ENCODE data around the gene KCNG3. TPM values are rescaled to one million over a fixed set of nuclear protein-coding genes. Genes with fewer than 3 reads are reported as not detected.

The KCNG3 gene
- total and polyA plus RNA-seq, 8 donors = 0.23 to 0.83 (median 0.74) TPM

GRCh38 chr2:42492691-42493467 lies 903 bp downstream of the KCNG3 start:
- Histone ChIP-seq H3K4me3 (peak overlapping the region; percentile 36 to 65 (median 50)), H3K27ac (no peak overlapping the region), H3K4me1 (no peaks in the 10 kb centered on the region), H3K27me3 (peaks cover 0 to 5% (median 0%) of the 10 kb centered on the region in 4 donors), H3K36me3 (no peaks in the 10 kb centered on the region), H3K9me3 (no peaks in the 10 kb centered on the region)
- TF ChIP-seq CTCF (IDR thresholded peaks at IDR 0.05) = no peak
- FAIRE-seq (no peak), DNase-seq (peak in 4 of 6 donors; percentile 6 to 71 (median 53)), ATAC-seq (peak in 2 of 4 donors; percentile 7 to 18)
- 18 to 25% methylated on average over 97 to 111 of the region's 111 CpGs for WGBS, 2 donors
- intact Hi-C loops (cut with DNase I) = no loop called here

GRCh38 chr2:42488297-42488696 lies 5.5 kb downstream of the KCNG3 start:
- H3K4me1 ChIP-seq = no peaks in the 10 kb centered on the region
- FAIRE-seq (no peak), ATAC-seq (no peak), DNase-seq (no peak)
- TF ChIP-seq CTCF (IDR thresholded peaks at IDR 0.05) = no peak
- H3K4me3 ChIP-seq = no peak overlapping the region
- no peaks in the 10 kb centered on the region for H3K9me3 ChIP-seq
- peaks cover 0 to 3% (median 0%) of the 10 kb centered on the region in 4 donors for H3K27me3 ChIP-seq
- no peaks in the 10 kb centered on the region for H3K36me3 ChIP-seq
- H3K27ac ChIP-seq = no peak overlapping the region
- intact Hi-C loops (cut with DNase I) = no loop called here
- 82 to 85% methylated on average over 5 of the region's 5 CpGs for whole genome bisulfite sequencing, 2 donors

- Histone ChIP-seq H3K27ac (no peak overlapping the region), H3K36me3 (no peaks in the 10 kb centered on the region), H3K4me3 (no peak overlapping the region), H3K4me1 (no peaks in the 10 kb centered on the region), H3K27me3 (no peaks in the 10 kb centered on the region), H3K9me3 (no peaks in the 10 kb centered on the region)
- no peak for TF ChIP-seq CTCF (IDR thresholded peaks at IDR 0.05)
- WGBS, 2 donors = 82 to 84% methylated on average over 7 of the region's 7 CpGs
- intact Hi-C loops (cut with DNase I) = no loop called here
- FAIRE-seq (no peak), DNase-seq (no peak), ATAC-seq (no peak)
Measured at GRCh38 chr2:42486145-42486906, 7.5 kb downstream of the KCNG3 start.

- Histone ChIP-seq H3K4me1 (no peaks in the 10 kb centered on the region), H3K27me3 (no peaks in the 10 kb centered on the region), H3K9me3 (no peaks in the 10 kb centered on the region), H3K4me3 (no peak overlapping the region), H3K36me3 (no peaks in the 10 kb centered on the region), H3K27ac (no peak overlapping the region)
- intact Hi-C loops (cut with DNase I) = no loop called here
- DNase-seq (no peak), ATAC-seq (no peak), FAIRE-seq (no peak)
- TF ChIP-seq CTCF (IDR thresholded peaks at IDR 0.05) = no peak
- WGBS, 2 donors = 79 to 81% methylated on average over 2 of the region's 2 CpGs
Measured at GRCh38 chr2:42480402-42480801, 13.4 kb downstream of the KCNG3 start.
